ENCODE measurements around the gene OSBPL8. TPM values are rescaled to one million over a fixed set of nuclear protein-coding genes. Genes with fewer than 3 reads are reported as not detected.

Gene OSBPL8
- polyA plus RNA-seq, 1 donor = 24.9 TPM

- H3K9me3 ChIP-seq (ENCODE audit: control insufficient read depth, low read depth, low read length) = no peaks in the 10 kb centered on the region
- H3K36me3 ChIP-seq (ENCODE audit: control insufficient read depth, insufficient read depth, low read length) = no peaks in the 10 kb centered on the region
- no CpG with 5 or more reads among the region's 4 CpGs for WGBS (ENCODE audit: insufficient coverage, low lambda C conversion rate)
- H3K27ac ChIP-seq (ENCODE audit: low read length) = no peak overlapping the region
- peaks cover 4% of the 10 kb centered on the region for H3K4me1 ChIP-seq (ENCODE audit: control insufficient read depth, insufficient read depth, low read length)
- no peaks in the 10 kb centered on the region for H3K27me3 ChIP-seq (ENCODE audit: control insufficient read depth, insufficient read depth, low read length)
- no peak overlapping the region for H3K4me3 ChIP-seq (ENCODE audit: low read length)
- no peak for DNase-seq
These were observed 3.2 kb downstream of the OSBPL8 start for GRCh38 chr12:76556368-76556767.

GRCh38 chr12:76555797-76556196 is 3.8 kb downstream of the OSBPL8 start:
- DNase-seq = no peak
- no peaks in the 10 kb centered on the region for H3K9me3 ChIP-seq (ENCODE audit: control insufficient read depth, low read depth, low read length)
- no peak overlapping the region for H3K27ac ChIP-seq (ENCODE audit: low read length)
- 100% methylated on average over 1 of the region's 2 CpGs for WGBS (ENCODE audit: insufficient coverage, low lambda C conversion rate)
- no peak overlapping the region for H3K4me3 ChIP-seq (ENCODE audit: low read length)
- no peaks in the 10 kb centered on the region for H3K27me3 ChIP-seq (ENCODE audit: control insufficient read depth, insufficient read depth, low read length)
- H3K36me3 ChIP-seq (ENCODE audit: control insufficient read depth, insufficient read depth, low read length) = no peaks in the 10 kb centered on the region
- H3K4me1 ChIP-seq (ENCODE audit: control insufficient read depth, insufficient read depth, low read length) = peaks cover 4% of the 10 kb centered on the region

DNA sequence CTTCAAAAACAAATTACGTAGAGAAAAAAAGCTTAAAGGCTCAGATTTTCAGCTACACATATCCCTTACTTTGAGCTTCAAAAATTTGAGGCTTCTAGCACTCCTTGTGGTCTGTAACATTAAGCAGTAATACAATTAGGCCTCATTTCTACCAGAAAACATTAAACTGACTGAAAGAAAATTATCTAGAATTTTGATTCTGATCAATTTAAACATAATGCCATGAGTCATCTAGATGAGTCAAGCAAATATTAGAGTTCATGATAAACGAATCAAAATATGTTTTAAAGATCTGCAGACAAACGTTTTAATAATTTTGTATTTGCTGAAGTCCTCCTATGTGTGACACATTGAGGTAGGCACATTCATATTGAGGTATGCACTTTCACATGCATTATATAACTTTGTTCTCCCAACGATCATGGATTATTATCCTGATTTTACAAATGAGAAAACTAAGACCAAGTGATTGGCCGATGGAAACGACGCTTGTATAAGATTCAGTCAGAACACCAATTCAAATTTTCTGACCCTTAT is 4.3 kb downstream of the OSBPL8 start:
- Histone ChIP-seq H3K4me3 (ENCODE audit: low read length) (no peak overlapping the region), H3K27ac (ENCODE audit: low read length) (no peak overlapping the region), H3K4me1 (ENCODE audit: control insufficient read depth, insufficient read depth, low read length) (peaks cover 4% of the 10 kb centered on the region), H3K36me3 (ENCODE audit: control insufficient read depth, insufficient read depth, low read length) (no peaks in the 10 kb centered on the region), H3K27me3 (ENCODE audit: control insufficient read depth, insufficient read depth, low read length) (no peaks in the 10 kb centered on the region), H3K9me3 (ENCODE audit: control insufficient read depth, low read depth, low read length) (no peaks in the 10 kb centered on the region)
- WGBS (ENCODE audit: insufficient coverage, low lambda C conversion rate) = 91% methylated on average over 5 of the region's 7 CpGs
- no peak for DNase-seq

GRCh38 chr12:76554405-76555230 is 5.0 kb downstream of the OSBPL8 start:
- WGBS (ENCODE audit: insufficient coverage, low lambda C conversion rate) = no CpG with 5 or more reads among the region's 2 CpGs
- H3K36me3 ChIP-seq (ENCODE audit: control insufficient read depth, insufficient read depth, low read length) = no peaks in the 10 kb centered on the region
- peaks cover 4% of the 10 kb centered on the region for H3K4me1 ChIP-seq (ENCODE audit: control insufficient read depth, insufficient read depth, low read length)
- H3K27me3 ChIP-seq (ENCODE audit: control insufficient read depth, insufficient read depth, low read length) = no peaks in the 10 kb centered on the region
- no peaks in the 10 kb centered on the region for H3K9me3 ChIP-seq (ENCODE audit: control insufficient read depth, low read depth, low read length)
- DNase-seq = no peak
- H3K27ac ChIP-seq (ENCODE audit: low read length) = no peak overlapping the region
- no peak overlapping the region for H3K4me3 ChIP-seq (ENCODE audit: low read length)

DNA sequence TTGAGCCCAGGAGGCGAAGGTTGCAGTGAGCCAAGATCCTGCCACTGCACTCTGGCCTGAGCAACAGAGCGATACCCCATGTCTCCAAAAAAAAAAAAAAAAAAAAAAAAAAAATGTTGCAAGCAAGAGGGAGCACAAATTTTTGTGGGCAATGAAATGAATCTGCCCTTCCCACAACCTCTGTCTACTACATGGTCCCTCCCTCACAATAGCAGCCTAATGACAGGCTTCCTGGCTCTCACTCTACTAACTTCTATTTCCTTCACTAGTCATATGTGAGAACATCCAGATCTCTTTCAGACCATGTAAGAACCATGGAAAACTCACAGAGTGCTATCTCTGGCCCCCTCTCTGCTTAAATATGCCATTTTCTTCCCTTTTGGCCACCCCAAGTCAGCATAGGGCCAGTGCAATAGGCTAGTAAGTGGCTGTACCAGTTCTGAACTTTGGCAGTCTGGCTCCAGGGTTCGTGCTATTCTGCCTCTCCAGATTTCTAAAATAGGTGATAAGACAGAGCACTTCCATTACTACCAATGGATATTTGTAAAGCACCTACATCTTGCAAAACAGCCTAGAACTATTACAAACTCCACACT is 7.1 kb downstream of the OSBPL8 start:
- no peak overlapping the region for H3K27ac ChIP-seq (ENCODE audit: low read length)
- H3K27me3 ChIP-seq (ENCODE audit: control insufficient read depth, insufficient read depth, low read length) = no peaks in the 10 kb centered on the region
- no peaks in the 10 kb centered on the region for H3K9me3 ChIP-seq (ENCODE audit: control insufficient read depth, low read depth, low read length)
- H3K36me3 ChIP-seq (ENCODE audit: control insufficient read depth, insufficient read depth, low read length) = no peaks in the 10 kb centered on the region
- whole genome bisulfite sequencing (ENCODE audit: insufficient coverage, low lambda C conversion rate) = no CpG with 5 or more reads among the region's 3 CpGs
- no peak overlapping the region for H3K4me3 ChIP-seq (ENCODE audit: low read length)
- DNase-seq = no peak
- H3K4me1 ChIP-seq (ENCODE audit: control insufficient read depth, insufficient read depth, low read length) = peaks cover 4% of the 10 kb centered on the region

GRCh38 chr12:76551482-76551888 is 8.1 kb downstream of the OSBPL8 start:
- H3K4me1 ChIP-seq (ENCODE audit: control insufficient read depth, insufficient read depth, low read length) = peaks cover 4% of the 10 kb centered on the region
- WGBS (ENCODE audit: insufficient coverage, low lambda C conversion rate) = 100% methylated on average over 1 of the region's 5 CpGs
- DNase-seq = no peak

DNA sequence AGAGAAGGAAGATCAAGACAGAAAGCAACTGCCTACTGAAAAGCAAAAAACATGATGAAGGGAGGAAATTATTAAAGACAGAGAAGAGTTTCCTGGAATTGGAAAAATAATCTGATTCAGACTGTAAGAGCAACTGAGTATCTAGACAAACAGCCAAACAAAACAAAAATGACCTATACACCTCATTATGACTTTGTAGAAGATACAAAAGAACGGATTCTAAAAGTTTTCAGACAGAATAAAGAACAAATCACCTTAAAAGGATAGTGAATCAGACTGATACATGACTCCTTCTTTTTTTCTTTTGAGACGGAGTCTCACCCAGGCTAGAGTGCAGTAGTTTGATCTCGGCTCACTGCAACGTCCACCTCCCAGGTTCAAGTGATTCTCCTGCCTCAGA is 10.4 kb downstream of the OSBPL8 start:
- no peak overlapping the region for H3K27ac ChIP-seq (ENCODE audit: low read length)
- H3K36me3 ChIP-seq (ENCODE audit: control insufficient read depth, insufficient read depth, low read length) = no peaks in the 10 kb centered on the region
- WGBS (ENCODE audit: insufficient coverage, low lambda C conversion rate) = no CpG with 5 or more reads among the region's 4 CpGs
- DNase-seq = no peak
- no peaks in the 10 kb centered on the region for H3K9me3 ChIP-seq (ENCODE audit: control insufficient read depth, low read depth, low read length)
- H3K27me3 ChIP-seq (ENCODE audit: control insufficient read depth, insufficient read depth, low read length) = no peaks in the 10 kb centered on the region
- H3K4me3 ChIP-seq (ENCODE audit: low read length) = no peak overlapping the region
- H3K4me1 ChIP-seq (ENCODE audit: control insufficient read depth, insufficient read depth, low read length) = peaks cover 4% of the 10 kb centered on the region

More at GRCh38 chr12:76551482-76551888, 8.1 kb downstream of the OSBPL8 start:
- Histone ChIP-seq H3K4me3 (ENCODE audit: low read length) (no peak overlapping the region), H3K9me3 (ENCODE audit: control insufficient read depth, low read depth, low read length) (no peaks in the 10 kb centered on the region), H3K27me3 (ENCODE audit: control insufficient read depth, insufficient read depth, low read length) (no peaks in the 10 kb centered on the region), H3K36me3 (ENCODE audit: control insufficient read depth, insufficient read depth, low read length) (no peaks in the 10 kb centered on the region), H3K27ac (ENCODE audit: low read length) (no peak overlapping the region)

- WGBS (ENCODE audit: insufficient coverage, low lambda C conversion rate) = 63% methylated on average over 2 of the region's 3 CpGs
- Histone ChIP-seq H3K9me3 (ENCODE audit: control insufficient read depth, low read depth, low read length) (no peaks in the 10 kb centered on the region), H3K36me3 (ENCODE audit: control insufficient read depth, insufficient read depth, low read length) (no peaks in the 10 kb centered on the region), H3K27ac (ENCODE audit: low read length) (no peak overlapping the region), H3K27me3 (ENCODE audit: control insufficient read depth, insufficient read depth, low read length) (no peaks in the 10 kb centered on the region), H3K4me1 (ENCODE audit: control insufficient read depth, insufficient read depth, low read length) (peaks cover 4% of the 10 kb centered on the region), H3K4me3 (ENCODE audit: low read length) (no peak overlapping the region)
- peak in 1 of 2 donors; percentile 24 for DNase-seq
These were observed 11.2 kb downstream of the OSBPL8 start for GRCh38 chr12:76548222-76548837.

- DNase-seq = no peak
- peaks cover 4% of the 10 kb centered on the region for H3K4me1 ChIP-seq (ENCODE audit: control insufficient read depth, insufficient read depth, low read length)
- H3K27me3 ChIP-seq (ENCODE audit: control insufficient read depth, insufficient read depth, low read length) = no peaks in the 10 kb centered on the region
- no peak overlapping the region for H3K4me3 ChIP-seq (ENCODE audit: low read length)
- no peaks in the 10 kb centered on the region for H3K9me3 ChIP-seq (ENCODE audit: control insufficient read depth, low read depth, low read length)
- no peaks in the 10 kb centered on the region for H3K36me3 ChIP-seq (ENCODE audit: control insufficient read depth, insufficient read depth, low read length)
- no peak overlapping the region for H3K27ac ChIP-seq (ENCODE audit: low read length)
- WGBS (ENCODE audit: insufficient coverage, low lambda C conversion rate) = no CpG with 5 or more reads among the region's 1 CpG
These were observed 12.0 kb downstream of the OSBPL8 start for GRCh38 chr12:76547526-76547925.

GRCh38 chr12:76546889-76547288 is 12.7 kb downstream of the OSBPL8 start:
- WGBS (ENCODE audit: insufficient coverage, low lambda C conversion rate) = 71% methylated on average over 1 of the region's 3 CpGs
- Histone ChIP-seq H3K36me3 (ENCODE audit: control insufficient read depth, insufficient read depth, low read length) (no peaks in the 10 kb centered on the region), H3K4me3 (ENCODE audit: low read length) (no peak overlapping the region), H3K4me1 (ENCODE audit: control insufficient read depth, insufficient read depth, low read length) (peaks cover 4% of the 10 kb centered on the region), H3K27ac (ENCODE audit: low read length) (no peak overlapping the region), H3K9me3 (ENCODE audit: control insufficient read depth, low read depth, low read length) (no peaks in the 10 kb centered on the region), H3K27me3 (ENCODE audit: control insufficient read depth, insufficient read depth, low read length) (no peaks in the 10 kb centered on the region)
- no peak for DNase-seq
